GM12891 (cell line): ENCODE measurements around the gene SLC4A1AP.

Source experiments
- PAX5 ChIP-seq: IDR thresholded peaks from 2 replicates; pipeline ENCODE4 v1.6.1; 2011; ENCODE audit warnings: low read length, moderate library complexity, mild to moderate bottlenecking; ENCODE audit not compliant: insufficient read depth, severe bottlenecking
- POLR2A ChIP-seq: IDR thresholded peaks from 2 replicates; pipeline ENCODE4 v1.6.1; 2011; ENCODE audit warnings: low read depth, low read length, control low read depth
- POLR2AphosphoS5 ChIP-seq: IDR thresholded peaks from 2 replicates; pipeline ENCODE4 v1.6.1; 2011; ENCODE audit warnings: low read depth, low read length, control low read depth
- POU2F2 ChIP-seq: IDR thresholded peaks from 2 replicates; pipeline ENCODE4 v1.6.1; 2011; ENCODE audit warnings: low read depth, mild to moderate bottlenecking, control low read depth, low read length, moderate library complexity
- TAF1 ChIP-seq: IDR thresholded peaks from 2 replicates; pipeline ENCODE4 v1.6.1; 2011; ENCODE audit warnings: low read depth, low read length, control low read depth

DNA sequence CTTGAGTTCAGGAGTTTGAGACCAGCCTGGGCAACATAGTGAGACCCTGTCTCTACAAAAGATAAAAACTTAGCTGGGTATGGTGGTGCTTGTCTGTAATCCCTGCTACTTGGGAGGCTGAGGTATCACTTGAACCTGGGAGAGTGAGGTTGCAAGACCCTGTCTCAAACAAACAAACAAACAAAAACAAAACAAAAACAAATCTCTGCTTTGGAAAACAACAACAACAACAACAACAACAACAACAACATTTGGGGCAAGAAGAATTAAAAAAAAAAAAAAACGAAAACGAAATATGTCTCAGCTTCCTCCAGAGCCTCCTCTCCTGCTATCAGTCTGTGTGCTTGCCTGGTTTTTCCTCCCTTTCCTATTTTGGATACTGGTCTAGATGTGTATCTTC is 16.9 kb downstream of the SLC4A1AP start:
- TF ChIP-seq POLR2A (no peak), TAF1 (no peak), POLR2AphosphoS5 (no peak), PAX5 (no peak), POU2F2 (no peak)
